GM12865 (cell line): ENCODE data around the gene B4GALT2.

Source experiments
- DNase-seq: peaks from one replicate; pipeline ENCODE4 v3.0.0; 2010; ENCODE audit warnings: low read depth
- H3K4me3 ChIP-seq: 2 replicates; pipeline ENCODE4 v1.5.1; 2011; ENCODE audit warnings: mild to moderate bottlenecking, low read depth, low read length, control low read depth
- CTCF ChIP-seq: IDR thresholded peaks from 2 replicates; pipeline ENCODE4 v1.5.1; 2011; ENCODE audit warnings: low read length, control low read depth, low read depth, inconsistent platforms; ENCODE audit not compliant: insufficient read depth; ENCODE audit errors: missing control alignments

B4GALT2 gene

GRCh38 chr1:44013949-44014348 is 34.9 kb downstream of the B4GALT2 start:
- TF ChIP-seq CTCF, result no peak
- H3K4me3 ChIP-seq, result no peak overlapping the region
- no peak for DNase-seq

GRCh38 chr1:44014365-44015104 is 35.5 kb downstream of the B4GALT2 start:
- no peak for DNase-seq
- TF ChIP-seq CTCF, result no peak
- no peak overlapping the region for H3K4me3 ChIP-seq

- no peak overlapping the region for H3K4me3 ChIP-seq
- no peak for TF ChIP-seq CTCF
- DNase-seq, result no peak
Measured at GRCh38 chr1:44015206-44015605, 36.2 kb downstream of the B4GALT2 start.

GRCh38 chr1:44016041-44016889 is 37.3 kb downstream of the B4GALT2 start:
- no peak for TF ChIP-seq CTCF
- no peak for DNase-seq
- no peak overlapping the region for H3K4me3 ChIP-seq

GRCh38 chr1:44016890-44017400 is 37.9 kb downstream of the B4GALT2 start:
- no peak for TF ChIP-seq CTCF
- DNase-seq, result no peak
- no peak overlapping the region for H3K4me3 ChIP-seq

- no peak for DNase-seq
- H3K4me3 ChIP-seq, result no peak overlapping the region
- TF ChIP-seq CTCF, result no peak
Measured at GRCh38 chr1:44019466-44019948, 40.5 kb downstream of the B4GALT2 start.
